Fibroblast of villous mesenchyme (primary cell): ENCODE results near the gene ZNF397. TPM values are rescaled to one million over a fixed set of nuclear protein-coding genes. Genes with fewer than 3 reads are reported as not detected.

Experiments used
- DNase-seq: peaks from one replicate; pipeline ENCODE4 v3.0.0-alpha.2; 2010; ENCODE audit warnings: low read depth
- H3K4me3 ChIP-seq: 2 replicates; pipeline ENCODE4 v1.5.1; 2011; ENCODE audit warnings: low read depth, mild to moderate bottlenecking, low read length
- CTCF ChIP-seq: IDR thresholded peaks from 2 replicates; pipeline ENCODE4 v1.5.1; 2012; ENCODE audit warnings: low read depth, mild to moderate bottlenecking, low read length; ENCODE audit not compliant: insufficient read depth
- total RNA-seq: library from RNA; depleted of rRNA; stranded (reverse); fragments of >200 nt; gene quantifications from 2 replicates; pipeline ENCODE4 v1.2.3, GENCODE V29; 2012

The ZNF397 gene
- total RNA-seq, 1 donor: 8.2 TPM

DNA sequence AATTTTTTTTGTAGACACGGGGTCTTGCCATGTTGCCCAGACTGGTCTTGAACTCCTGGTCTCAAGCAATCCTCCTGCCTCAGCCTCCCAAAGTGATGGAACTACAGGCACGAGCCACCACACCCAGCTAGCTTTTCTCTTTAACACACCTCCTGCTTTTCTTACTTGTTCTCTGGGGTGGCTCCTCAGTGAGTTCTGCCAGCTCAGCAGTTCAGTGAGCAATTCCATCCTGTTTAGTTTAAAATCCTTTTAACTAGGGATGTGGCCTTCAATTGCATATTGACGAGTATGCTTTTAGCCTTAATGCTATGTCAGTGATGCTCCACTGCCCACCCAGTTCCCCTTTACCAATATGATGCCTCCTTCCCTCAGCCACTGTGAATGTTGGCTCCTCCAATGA, 16.1 kb downstream of the ZNF397 start:
- H3K4me3 ChIP-seq: no peak overlapping the region
- no peak for DNase-seq
- no peak for TF ChIP-seq CTCF

- no peak overlapping the region for H3K4me3 ChIP-seq
- DNase-seq: no peak
- TF ChIP-seq CTCF: no peak
Observed at GRCh38 chr18:35264409-35264808, 23.6 kb downstream of the ZNF397 start.

GRCh38 chr18:35267161-35267651, 26.4 kb downstream of the ZNF397 start:
- H3K4me3 ChIP-seq: peak overlapping the region; percentile 58
- peak; percentile 53 for DNase-seq
- TF ChIP-seq CTCF: no peak

DNA sequence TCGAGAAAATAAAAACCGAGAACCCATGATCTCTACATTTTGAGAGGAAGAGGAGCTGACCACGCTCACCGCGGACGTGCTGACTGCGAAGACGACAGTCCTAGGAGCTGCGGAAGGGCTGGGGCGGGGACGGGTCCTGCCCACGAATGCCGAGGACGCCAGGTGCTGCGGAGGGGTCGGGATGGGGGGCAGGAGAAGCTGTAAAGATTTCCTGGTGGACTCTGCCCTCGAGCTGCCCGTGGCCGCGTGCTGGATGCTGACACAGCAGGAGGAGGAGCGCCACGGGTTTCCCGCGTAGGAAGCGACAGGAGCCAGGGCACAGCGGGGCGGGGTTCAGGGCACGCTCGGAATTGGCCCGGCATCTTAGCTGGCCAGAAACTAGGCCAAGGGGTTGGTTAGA, 27.0 kb downstream of the ZNF397 start:
- TF ChIP-seq CTCF: no peak
- DNase-seq: no peak
- H3K4me3 ChIP-seq: peak overlapping the region; percentile 58

DNA sequence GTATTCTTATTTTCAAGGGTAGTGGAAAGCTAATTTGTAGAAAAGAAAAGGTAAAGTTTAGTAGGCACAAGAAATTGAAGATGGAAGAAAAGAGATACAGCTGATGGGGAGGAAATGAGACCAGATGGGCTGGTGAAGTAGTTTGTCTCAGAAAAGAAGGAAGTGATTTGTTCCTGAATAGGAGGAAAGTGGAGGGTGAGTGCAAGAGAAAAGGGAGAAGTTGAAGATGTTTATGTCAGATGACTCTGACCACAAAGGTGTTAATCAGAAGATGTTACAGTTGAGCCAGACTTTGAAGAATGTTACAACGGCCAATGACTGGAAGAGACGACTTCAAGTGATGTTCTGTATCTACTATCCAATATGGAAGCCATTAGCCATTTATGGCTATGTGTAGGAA, 28.0 kb downstream of the ZNF397 start:
- DNase-seq: no peak
- H3K4me3 ChIP-seq: no peak overlapping the region
- TF ChIP-seq CTCF: no peak

- DNase-seq: no peak
- no peak overlapping the region for H3K4me3 ChIP-seq
- no peak for TF ChIP-seq CTCF
Observed at GRCh38 chr18:35271656-35272055, 30.8 kb downstream of the ZNF397 start.

GRCh38 chr18:35276267-35276666, 35.4 kb downstream of the ZNF397 start:
- no peak for DNase-seq
- H3K4me3 ChIP-seq: no peak overlapping the region
- no peak for TF ChIP-seq CTCF
